Keratinocyte (primary cell): ENCODE measurements around the gene OSBPL10. TPM values are rescaled to one million over a fixed set of nuclear protein-coding genes. Genes with fewer than 3 reads are reported as not detected.

ENCODE experiments used
- DNase-seq: peaks from one replicate; pipeline ENCODE4 v3.0.0-alpha.2; 2011; ENCODE audit warnings: low read depth, missing footprints, low spot score
- FAIRE-seq: peaks from 2 replicates; lab custom pipeline; 2011; peaks lifted over from hg19 to GRCh38; lab: Jason Lieb, UNC
- H2AFZ ChIP-seq: 2 replicates; pipeline ENCODE4 v1.6.0; 2012; ENCODE audit warnings: low read length, control low read depth, inconsistent platforms; ENCODE audit not compliant: control insufficient read depth
- H3K27ac ChIP-seq: 2 replicates; pipeline ENCODE4 v1.5.1; 2011; ENCODE audit warnings: low read length; ENCODE audit not compliant: control insufficient read depth, insufficient read depth
- H3K27me3 ChIP-seq: 3 replicates; pipeline ENCODE4 v1.6.0; 2011; ENCODE audit warnings: low read length; ENCODE audit not compliant: control insufficient read depth, insufficient read depth; ENCODE audit errors: extremely low read depth
- H3K36me3 ChIP-seq, 2 experiments: 2 replicates in 1 of 2; 3 replicates in 1 of 2; pipeline ENCODE4 v1.5.1; 2011; ENCODE audit warnings: low read length in 2 of 2, mild to moderate bottlenecking in 1 of 2; ENCODE audit not compliant: control insufficient read depth in 2 of 2, insufficient read depth in 2 of 2; ENCODE audit errors: extremely low read depth in 1 of 2
- H3K4me1 ChIP-seq: 3 replicates; pipeline ENCODE4 v1.5.1; 2011; ENCODE audit warnings: low read length; ENCODE audit not compliant: control insufficient read depth, insufficient read depth; ENCODE audit errors: extremely low read depth
- H3K4me2 ChIP-seq: 3 replicates; pipeline ENCODE4 v1.6.0; 2011; ENCODE audit warnings: low read depth, low read length; ENCODE audit not compliant: control insufficient read depth, insufficient read depth; ENCODE audit errors: extremely low read depth
- H3K4me3 ChIP-seq, 3 experiments: fragments of 200-600 bp in 1 of 3; sonication (generic) in 1 of 3; 2 replicates in 2 of 3; 3 replicates in 1 of 3; pipeline ENCODE4 v1.5.1; 2011 to 2016; ENCODE audit warnings: low read length in 3 of 3, mild to moderate bottlenecking in 3 of 3, control low read depth in 2 of 3, inconsistent platforms in 1 of 3, low read depth in 1 of 3, mixed read lengths in 1 of 3, mixed run types in 1 of 3, moderate library complexity in 1 of 3; ENCODE audit not compliant: control insufficient read depth in 2 of 3, insufficient read depth in 2 of 3; ENCODE audit errors: extremely low read depth in 1 of 3
- H3K79me2 ChIP-seq: 2 replicates; pipeline ENCODE4 v1.6.0; 2012; ENCODE audit warnings: low read length; ENCODE audit not compliant: control insufficient read depth, insufficient read depth
- H3K9ac ChIP-seq: 3 replicates; pipeline ENCODE4 v1.6.0; 2011; ENCODE audit warnings: low read length; ENCODE audit not compliant: control insufficient read depth, insufficient read depth; ENCODE audit errors: extremely low read depth
- H3K9me1 ChIP-seq: 3 replicates; pipeline ENCODE4 v1.6.0; 2011; ENCODE audit warnings: low read length; ENCODE audit not compliant: control insufficient read depth, insufficient read depth; ENCODE audit errors: extremely low read depth
- H3K9me3 ChIP-seq: 2 replicates; pipeline ENCODE4 v1.5.1; 2012; ENCODE audit warnings: low read depth, low read length; ENCODE audit not compliant: control insufficient read depth
- H4K20me1 ChIP-seq: 3 replicates; pipeline ENCODE4 v1.6.0; 2011; ENCODE audit warnings: low read length; ENCODE audit not compliant: control insufficient read depth, insufficient read depth; ENCODE audit errors: extremely low read depth
- CTCF ChIP-seq, 3 experiments: IDR thresholded peaks in 1 of 3; conservative IDR thresholded peaks in 1 of 3; optimal IDR thresholded peaks in 1 of 3; 2 replicates in 2 of 3; 3 replicates in 1 of 3; pipeline versions ENCODE3 to v1.5.1; 2011; ENCODE audit warnings: low read length in 3 of 3, mild to moderate bottlenecking in 3 of 3, moderate library complexity in 2 of 3, control low read depth in 1 of 3, inconsistent platforms in 1 of 3; ENCODE audit not compliant: insufficient read depth in 2 of 3; ENCODE audit errors: extremely low read depth in 1 of 3
- EZH2 ChIP-seq: IDR thresholded peaks from one replicate; pipeline ENCODE4 v1.6.1; 2012; ENCODE audit warnings: inconsistent platforms, mild to moderate bottlenecking, low read length, moderate library complexity
- dilution Hi-C: fragments of 300-500 bp; cut with MboI; formaldehyde crosslinking; loops from one replicate; pipeline ENCODE4 v1.7.0; 2020; ENCODE audit warnings: low sequenced_read_pairs; ENCODE audit not compliant: extremely low pct_ligation_motif_present
- polyA plus RNA-seq, 5 experiments: library from polyadenylated mRNA; depleted of rRNA in 3 of 5; stranded (reverse) in 3 of 5; stranded (forward) in 1 of 5; unstranded in 1 of 5; fragments of >200 nt; gene quantifications; 1 replicate in 1 of 5; 2 replicates in 3 of 5; 3 replicates in 1 of 5; pipeline versions ENCODE4 v1.2.1 to v1.2.3, GENCODE V29; 2011 to 2012; ENCODE audit warnings: missing spikeins in 2 of 5, low read depth in 1 of 5, low replicate concordance in 1 of 5

The OSBPL10 gene
- polyA plus RNA-seq, 1 donor (not counting 4 experiments of a cell fraction or from before 2014, with no cell fraction given) = 50.1 TPM

GRCh38 chr3:31723701-31724100 lies 257.4 kb downstream of the OSBPL10 start:
- Histone ChIP-seq H3K27ac (no peak overlapping the region), H4K20me1 (peaks cover 6% of the 10 kb centered on the region), H3K4me3 (no peak overlapping the region), H3K27me3 (no peaks in the 10 kb centered on the region), H3K9ac (no peak overlapping the region), H3K9me1 (no peaks in the 10 kb centered on the region), H3K9me3 (no peaks in the 10 kb centered on the region), H3K4me1 (no peaks in the 10 kb centered on the region), H3K36me3 (peaks cover 2 to 5% of the 10 kb centered on the region in 2 experiments), H3K79me2 (peaks cover 13% of the 10 kb centered on the region), H2AFZ (no peak overlapping the region), H3K4me2 (no peak overlapping the region)
- dilution Hi-C loops = no loop called here
- FAIRE-seq (no peak), DNase-seq (no peak)
- no peak for TF ChIP-seq EZH2

GRCh38 chr3:31721676-31722075 lies 259.4 kb downstream of the OSBPL10 start:
- Histone ChIP-seq H3K27me3 (no peaks in the 10 kb centered on the region), H3K79me2 (peaks cover 14% of the 10 kb centered on the region), H3K9ac (no peak overlapping the region), H3K4me3 (no peak overlapping the region), H3K9me3 (no peaks in the 10 kb centered on the region), H4K20me1 (peaks cover 8% of the 10 kb centered on the region), H3K4me2 (no peak overlapping the region), H3K4me1 (no peaks in the 10 kb centered on the region), H2AFZ (no peak overlapping the region), H3K9me1 (no peaks in the 10 kb centered on the region), H3K36me3 (peaks cover 5% of the 10 kb centered on the region in 2 experiments), H3K27ac (no peak overlapping the region)
- dilution Hi-C loops = no loop called here
- DNase-seq (no peak), FAIRE-seq (no peak)
- no peak for TF ChIP-seq CTCF (optimal IDR thresholded peaks at IDR 0.05 in 1 of 3, IDR thresholded peaks at IDR 0.05 in 1 of 3, conservative IDR thresholded peaks at IDR 0.05 in 1 of 3; ENCODE audit: extremely low read depth in 1 of 3, insufficient read depth in 2 of 3, low read length in 3 of 3)
- no peak for TF ChIP-seq EZH2
